Measurements from ENCODE around the gene LEMD3. TPM values are rescaled to one million over a fixed set of nuclear protein-coding genes. Genes with fewer than 3 reads are reported as not detected.

Gene LEMD3
- total and polyA plus RNA-seq, 2 of the 8 experiments (the other 6 are each of a cell fraction or from before 2014, with no cell fraction given) = 5.8 to 33.2 TPM

- H3K27ac ChIP-seq (ENCODE audit: low read depth, low read length) = no peak overlapping the region
- no peak overlapping the region for H2AFZ ChIP-seq (ENCODE audit: low read length)
- H3K4me2 ChIP-seq (ENCODE audit: insufficient read depth in 1 of 2, low read depth in 2 of 2, low read length in 2 of 2) = no peak overlapping the region
- no peak overlapping the region for H4K5ac ChIP-seq (ENCODE audit: insufficient read length, low read depth, low read length)
- no peak overlapping the region for H3K18ac ChIP-seq (ENCODE audit: extremely low read depth, low read length)
- H3K14ac ChIP-seq (ENCODE audit: insufficient read length) = no peak overlapping the region
- no peaks in the 10 kb centered on the region for H3K27me3 ChIP-seq (replicated peaks in 1 of 4; ENCODE audit: control insufficient read depth in 3 of 4, extremely low read depth in 1 of 4, insufficient read depth in 3 of 4, low read length in 3 of 4)
- H3K23me2 ChIP-seq (ENCODE audit: low read depth, low read length) = no peaks in the 10 kb centered on the region
- H3K79me2 ChIP-seq (ENCODE audit: control insufficient read depth in 1 of 2, insufficient read depth in 2 of 2, low read length in 2 of 2) = peaks cover 0 to 62% of the 10 kb centered on the region in 2 experiments; a peak in 2 of 4 replicates
- WGBS, 2 experiments (ENCODE audit: extremely low coverage in 1 of 2, insufficient coverage in 1 of 2, insufficient read length in 1 of 2, insufficient replicate concordance in 2 of 2, low coverage in 1 of 2, low lambda C conversion rate in 2 of 2, missing lambda C conversion rate in 1 of 2) = 81% methylated on average over 3 of the region's 3 CpGs; no CpG with 5 or more reads in 1 of the 2 experiments
- peaks cover 0 to 3% of the 10 kb centered on the region in 2 experiments for H4K20me1 ChIP-seq (replicated peaks in 1 of 2; ENCODE audit: control insufficient read depth in 1 of 2, insufficient read depth in 2 of 2, low read length in 2 of 2)
- H3K4me1 ChIP-seq (replicated peaks in 1 of 4; ENCODE audit: control insufficient read depth in 3 of 4, insufficient read depth in 4 of 4, low read length in 3 of 4) = no peaks in the 10 kb centered on the region; a peak in 1 of 7 replicates
- H4K91ac ChIP-seq (replicated peaks; ENCODE audit: insufficient read length, low read length) = no peak overlapping the region
- H2BK5ac ChIP-seq (ENCODE audit: low read depth, low read length) = no peak overlapping the region
- H4K8ac ChIP-seq (ENCODE audit: extremely low read depth, insufficient read depth, low read length) = no peak overlapping the region
- DNase-seq (ENCODE audit: low read depth in 1 of 2, low spot score in 2 of 2) (no peak), FAIRE-seq (no peak)
- H3K4ac ChIP-seq (replicated peaks; ENCODE audit: insufficient read length, low read depth, low read length) = no peak overlapping the region
- H3K9me3 ChIP-seq (ENCODE audit: insufficient read depth in 2 of 2, low read depth in 1 of 2, low read length in 1 of 2) = no peaks in the 10 kb centered on the region
- no peak overlapping the region for H2BK120ac ChIP-seq (replicated peaks; ENCODE audit: low read depth, low read length)
- no peak for TF ChIP-seq SIRT6 (IDR thresholded peaks at IDR 0.05; ENCODE audit: low read length)
- no peak for TF ChIP-seq CHD1 (IDR thresholded peaks at IDR 0.05; ENCODE audit: low read depth, low read length)
- no peak for TF ChIP-seq CHD2 (IDR thresholded peaks at IDR 0.05; ENCODE audit: low read length)
- TF ChIP-seq ASH2L (IDR thresholded peaks at IDR 0.05; ENCODE audit: low read length) = no peak
- TF ChIP-seq EGR1 (IDR thresholded peaks at IDR 0.05; ENCODE audit: borderline replicate concordance, low read depth, low read length) = no peak
- TF ChIP-seq CBX5 (IDR thresholded peaks at IDR 0.05; ENCODE audit: low read depth, low read length) = no peak
- TF ChIP-seq TCF12 (IDR thresholded peaks at IDR 0.05; ENCODE audit: low read depth, low read length) = no peak
- TF ChIP-seq RNF2 (IDR thresholded peaks at IDR 0.05; ENCODE audit: borderline replicate concordance, low read depth, low read length, missing control alignments, poor library complexity, severe bottlenecking) = no peak
- TF ChIP-seq SP2 (IDR thresholded peaks at IDR 0.05; ENCODE audit: low read length) = no peak
- TF ChIP-seq CBX8 (IDR thresholded peaks at IDR 0.05; ENCODE audit: borderline replicate concordance, low read depth, low read length) = no peak
- no peak for TF ChIP-seq PHF8 (conservative IDR thresholded peaks at IDR 0.05; ENCODE audit: low read depth, low read length)
- no peak for TF ChIP-seq GTF2F1 (IDR thresholded peaks at IDR 0.05; ENCODE audit: borderline replicate concordance, low read depth, low read length)
- ChIA-PET CTCF (ENCODE audit: partially characterized antibody) (interaction anchor here (0.5 to 1.4 kb wide), 8 partner anchors 13 to 407 kb away, joined by 3 to 7 read pairs (median 4); no protein-coding TSS in a partner anchor), POLR2A (ENCODE audit: partially characterized antibody) (interaction anchor here (1.5 kb wide), 1 partner anchor 39 kb away, joined by 3 read pairs; no protein-coding TSS in a partner anchor)
- H3K36me3 ChIP-seq (ENCODE audit: control insufficient read depth in 2 of 4, insufficient read depth in 4 of 4, low read length in 3 of 4) = no peaks in the 10 kb centered on the region
- no peak overlapping the region for H3K23ac ChIP-seq (ENCODE audit: insufficient read length)
- peaks cover 4% of the 10 kb centered on the region for H3K79me1 ChIP-seq (ENCODE audit: low read depth, low read length)
- no peak overlapping the region for H3K56ac ChIP-seq (replicated peaks; ENCODE audit: insufficient read length, low read depth, low read length)
- H3K9ac ChIP-seq (replicated peaks in 1 of 4; ENCODE audit: extremely low read depth in 1 of 4, low read depth in 3 of 4, low read length in 3 of 4) = no peak overlapping the region
- H2AK5ac ChIP-seq (ENCODE audit: low read depth, low read length) = no peak overlapping the region
- no peak overlapping the region for H3K4me3 ChIP-seq (ENCODE audit: extremely low read depth in 1 of 4, insufficient read depth in 2 of 4, low read depth in 3 of 4, low read length in 4 of 4)
- H2BK12ac ChIP-seq (ENCODE audit: low read depth, low read length) = no peak overlapping the region
- H2BK20ac ChIP-seq (ENCODE audit: low read length) = no peak overlapping the region
- no peak overlapping the region for H2BK15ac ChIP-seq (ENCODE audit: low read length)
These were observed 39.7 kb downstream of the LEMD3 start for GRCh38 chr12:65208964-65209654.

Data from H1 (cell line).